ENCODE data around the gene MYL1.

- TF ChIP-seq EP300 (IDR thresholded peaks at IDR 0.05; ENCODE audit: borderline replicate concordance) (no peak), CREB1 (IDR thresholded peaks at IDR 0.05; ENCODE audit: low read depth) (no peak), ZBTB7A (IDR thresholded peaks at IDR 0.05; ENCODE audit: low read depth) (no peak), TEAD4 (IDR thresholded peaks at IDR 0.05) (no peak), NFIC (IDR thresholded peaks at IDR 0.05) (no peak), MAX (IDR thresholded peaks at IDR 0.05) (no peak), RAD21 (IDR thresholded peaks at IDR 0.05; ENCODE audit: low read depth) (no peak), CEBPB (IDR thresholded peaks at IDR 0.05) (no peak), YY1 (IDR thresholded peaks at IDR 0.05; ENCODE audit: low read depth) (no peak), USF1 (IDR thresholded peaks at IDR 0.05) (no peak), FOXM1 (IDR thresholded peaks at IDR 0.05; ENCODE audit: borderline replicate concordance, low read depth) (no peak), TAF1 (IDR thresholded peaks at IDR 0.05; ENCODE audit: low read depth) (no peak)
- TF ChIP-seq, protein P1, sequence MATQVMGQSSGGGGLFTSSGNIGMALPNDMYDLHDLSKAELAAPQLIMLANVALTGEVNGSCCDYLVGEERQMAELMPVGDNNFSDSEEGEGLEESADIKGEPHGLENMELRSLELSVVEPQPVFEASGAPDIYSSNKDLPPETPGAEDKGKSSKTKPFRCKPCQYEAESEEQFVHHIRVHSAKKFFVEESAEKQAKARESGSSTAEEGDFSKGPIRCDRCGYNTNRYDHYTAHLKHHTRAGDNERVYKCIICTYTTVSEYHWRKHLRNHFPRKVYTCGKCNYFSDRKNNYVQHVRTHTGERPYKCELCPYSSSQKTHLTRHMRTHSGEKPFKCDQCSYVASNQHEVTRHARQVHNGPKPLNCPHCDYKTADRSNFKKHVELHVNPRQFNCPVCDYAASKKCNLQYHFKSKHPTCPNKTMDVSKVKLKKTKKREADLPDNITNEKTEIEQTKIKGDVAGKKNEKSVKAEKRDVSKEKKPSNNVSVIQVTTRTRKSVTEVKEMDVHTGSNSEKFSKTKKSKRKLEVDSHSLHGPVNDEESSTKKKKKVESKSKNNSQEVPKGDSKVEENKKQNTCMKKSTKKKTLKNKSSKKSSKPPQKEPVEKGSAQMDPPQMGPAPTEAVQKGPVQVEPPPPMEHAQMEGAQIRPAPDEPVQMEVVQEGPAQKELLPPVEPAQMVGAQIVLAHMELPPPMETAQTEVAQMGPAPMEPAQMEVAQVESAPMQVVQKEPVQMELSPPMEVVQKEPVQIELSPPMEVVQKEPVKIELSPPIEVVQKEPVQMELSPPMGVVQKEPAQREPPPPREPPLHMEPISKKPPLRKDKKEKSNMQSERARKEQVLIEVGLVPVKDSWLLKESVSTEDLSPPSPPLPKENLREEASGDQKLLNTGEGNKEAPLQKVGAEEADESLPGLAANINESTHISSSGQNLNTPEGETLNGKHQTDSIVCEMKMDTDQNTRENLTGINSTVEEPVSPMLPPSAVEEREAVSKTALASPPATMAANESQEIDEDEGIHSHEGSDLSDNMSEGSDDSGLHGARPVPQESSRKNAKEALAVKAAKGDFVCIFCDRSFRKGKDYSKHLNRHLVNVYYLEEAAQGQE (IDR thresholded peaks at IDR 0.05; ENCODE audit: low read depth), result no peak
These were observed 9.5 kb upstream of the MYL1 start for GRCh38 chr2:210324458-210324857.
